WTC11 (cell line): ENCODE measurements around the gene TCF7.

Source experiments
- ESRRA ChIP-seq: sonication (generic); formaldehyde crosslinking; IDR thresholded peaks from 2 replicates; pipeline ENCODE4 v1.8.1; 2022; ENCODE audit warnings: mild to moderate bottlenecking, missing genetic modification reagents, borderline replicate concordance
- FOXJ3 ChIP-seq: sonication (generic); formaldehyde crosslinking; IDR thresholded peaks from 2 replicates; pipeline ENCODE4 v1.9.0; 2021; ENCODE audit warnings: missing genetic modification reagents, mild to moderate bottlenecking, borderline replicate concordance
- GABPB1 ChIP-seq: sonication (generic); formaldehyde crosslinking; IDR thresholded peaks from 2 replicates; pipeline ENCODE4 v1.8.1; 2023; ENCODE audit warnings: mild to moderate bottlenecking, missing genetic modification reagents
- JUN ChIP-seq: sonication (generic); formaldehyde crosslinking; IDR thresholded peaks from 2 replicates; pipeline ENCODE4 v1.8.0; 2023; ENCODE audit warnings: mild to moderate bottlenecking, missing genetic modification reagents
- ZNF317 ChIP-seq: sonication (generic); formaldehyde crosslinking; IDR thresholded peaks from 2 replicates; pipeline ENCODE4 v1.8.1; 2023; ENCODE audit warnings: low read depth, mild to moderate bottlenecking, moderate library complexity, missing genetic modification reagents, borderline replicate concordance
- TF ChIP-seq, protein P1 (sequence below): fragments of 200-600 bp; IDR thresholded peaks from 2 replicates; pipeline ENCODE4 v1.8.0; 2022; ENCODE audit warnings: antibody characterized with exemption
- TF ChIP-seq, protein P2 (sequence below): sonication (generic); formaldehyde crosslinking; conservative IDR thresholded peaks from 2 replicates; pipeline ENCODE4 v1.8.1; 2023; ENCODE audit warnings: mild to moderate bottlenecking, low read depth, missing genetic modification reagents, moderate library complexity
- TF ChIP-seq, protein P3 (sequence below): sonication (generic); formaldehyde crosslinking; IDR thresholded peaks from 2 replicates; pipeline ENCODE4 v1.8.1; 2023; ENCODE audit warnings: mild to moderate bottlenecking, missing genetic modification reagents, borderline replicate concordance
- TF ChIP-seq, protein P4 (sequence below): sonication (generic); formaldehyde crosslinking; IDR thresholded peaks from 2 replicates; pipeline ENCODE4 v1.8.0; 2023; ENCODE audit warnings: missing genetic modification reagents, mild to moderate bottlenecking, borderline replicate concordance
- TF ChIP-seq, protein P5 (sequence below): sonication (generic); formaldehyde crosslinking; IDR thresholded peaks from 2 replicates; pipeline ENCODE4 v1.8.0; 2022; ENCODE audit warnings: mild to moderate bottlenecking, missing genetic modification reagents

DNA sequence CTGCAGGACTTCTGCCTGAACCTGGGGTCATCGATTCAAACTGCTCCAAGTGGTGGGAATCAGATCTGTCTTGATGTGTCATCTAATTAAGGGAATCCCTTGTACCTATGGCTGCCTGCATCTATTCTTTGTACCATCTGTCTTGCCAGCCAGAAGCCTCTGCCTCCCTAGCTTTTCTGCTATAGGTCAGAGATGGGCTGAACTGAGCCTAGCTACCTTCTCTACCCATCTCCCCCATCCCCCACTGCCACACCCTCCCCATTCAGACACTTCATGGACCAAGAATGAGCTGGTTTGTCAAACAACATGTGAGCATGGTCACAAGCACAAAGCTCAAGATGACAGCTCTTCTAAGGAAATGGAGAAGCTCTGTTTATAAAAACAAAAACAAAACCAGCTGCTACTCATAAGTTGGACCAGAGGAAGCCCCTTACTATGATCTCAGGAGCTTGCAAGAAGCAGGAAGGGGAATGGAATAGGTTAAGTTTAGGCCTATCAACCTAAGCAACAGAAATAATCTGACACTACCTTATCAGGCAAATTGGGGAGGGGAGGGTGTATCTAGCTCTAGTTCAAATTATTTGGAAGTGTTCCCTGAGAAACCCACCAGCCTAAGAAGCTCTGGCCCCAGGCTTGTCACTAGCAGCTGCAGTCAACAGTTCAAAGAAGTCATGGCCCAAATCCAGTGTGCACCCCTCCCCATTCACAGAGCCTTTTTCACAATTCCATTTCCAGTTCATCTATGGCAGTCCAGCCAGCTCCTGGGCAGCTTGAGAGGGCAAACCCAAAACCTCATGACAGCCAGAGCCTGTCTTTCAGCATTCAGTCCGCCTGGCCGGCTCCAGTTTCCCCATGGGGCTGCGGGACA is 32.4 kb downstream of the TCF7 start:
- TF ChIP-seq, protein P1, sequence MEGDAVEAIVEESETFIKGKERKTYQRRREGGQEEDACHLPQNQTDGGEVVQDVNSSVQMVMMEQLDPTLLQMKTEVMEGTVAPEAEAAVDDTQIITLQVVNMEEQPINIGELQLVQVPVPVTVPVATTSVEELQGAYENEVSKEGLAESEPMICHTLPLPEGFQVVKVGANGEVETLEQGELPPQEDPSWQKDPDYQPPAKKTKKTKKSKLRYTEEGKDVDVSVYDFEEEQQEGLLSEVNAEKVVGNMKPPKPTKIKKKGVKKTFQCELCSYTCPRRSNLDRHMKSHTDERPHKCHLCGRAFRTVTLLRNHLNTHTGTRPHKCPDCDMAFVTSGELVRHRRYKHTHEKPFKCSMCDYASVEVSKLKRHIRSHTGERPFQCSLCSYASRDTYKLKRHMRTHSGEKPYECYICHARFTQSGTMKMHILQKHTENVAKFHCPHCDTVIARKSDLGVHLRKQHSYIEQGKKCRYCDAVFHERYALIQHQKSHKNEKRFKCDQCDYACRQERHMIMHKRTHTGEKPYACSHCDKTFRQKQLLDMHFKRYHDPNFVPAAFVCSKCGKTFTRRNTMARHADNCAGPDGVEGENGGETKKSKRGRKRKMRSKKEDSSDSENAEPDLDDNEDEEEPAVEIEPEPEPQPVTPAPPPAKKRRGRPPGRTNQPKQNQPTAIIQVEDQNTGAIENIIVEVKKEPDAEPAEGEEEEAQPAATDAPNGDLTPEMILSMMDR: no peak
- TF ChIP-seq, protein P2, sequence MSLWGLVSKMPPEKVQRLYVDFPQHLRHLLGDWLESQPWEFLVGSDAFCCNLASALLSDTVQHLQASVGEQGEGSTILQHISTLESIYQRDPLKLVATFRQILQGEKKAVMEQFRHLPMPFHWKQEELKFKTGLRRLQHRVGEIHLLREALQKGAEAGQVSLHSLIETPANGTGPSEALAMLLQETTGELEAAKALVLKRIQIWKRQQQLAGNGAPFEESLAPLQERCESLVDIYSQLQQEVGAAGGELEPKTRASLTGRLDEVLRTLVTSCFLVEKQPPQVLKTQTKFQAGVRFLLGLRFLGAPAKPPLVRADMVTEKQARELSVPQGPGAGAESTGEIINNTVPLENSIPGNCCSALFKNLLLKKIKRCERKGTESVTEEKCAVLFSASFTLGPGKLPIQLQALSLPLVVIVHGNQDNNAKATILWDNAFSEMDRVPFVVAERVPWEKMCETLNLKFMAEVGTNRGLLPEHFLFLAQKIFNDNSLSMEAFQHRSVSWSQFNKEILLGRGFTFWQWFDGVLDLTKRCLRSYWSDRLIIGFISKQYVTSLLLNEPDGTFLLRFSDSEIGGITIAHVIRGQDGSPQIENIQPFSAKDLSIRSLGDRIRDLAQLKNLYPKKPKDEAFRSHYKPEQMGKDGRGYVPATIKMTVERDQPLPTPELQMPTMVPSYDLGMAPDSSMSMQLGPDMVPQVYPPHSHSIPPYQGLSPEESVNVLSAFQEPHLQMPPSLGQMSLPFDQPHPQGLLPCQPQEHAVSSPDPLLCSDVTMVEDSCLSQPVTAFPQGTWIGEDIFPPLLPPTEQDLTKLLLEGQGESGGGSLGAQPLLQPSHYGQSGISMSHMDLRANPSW (CRISPR knock-in tag): no peak
- TF ChIP-seq GABPB1 (CRISPR knock-in tag): no peak
- no peak for TF ChIP-seq JUN (CRISPR knock-in tag)
- TF ChIP-seq, protein P3, sequence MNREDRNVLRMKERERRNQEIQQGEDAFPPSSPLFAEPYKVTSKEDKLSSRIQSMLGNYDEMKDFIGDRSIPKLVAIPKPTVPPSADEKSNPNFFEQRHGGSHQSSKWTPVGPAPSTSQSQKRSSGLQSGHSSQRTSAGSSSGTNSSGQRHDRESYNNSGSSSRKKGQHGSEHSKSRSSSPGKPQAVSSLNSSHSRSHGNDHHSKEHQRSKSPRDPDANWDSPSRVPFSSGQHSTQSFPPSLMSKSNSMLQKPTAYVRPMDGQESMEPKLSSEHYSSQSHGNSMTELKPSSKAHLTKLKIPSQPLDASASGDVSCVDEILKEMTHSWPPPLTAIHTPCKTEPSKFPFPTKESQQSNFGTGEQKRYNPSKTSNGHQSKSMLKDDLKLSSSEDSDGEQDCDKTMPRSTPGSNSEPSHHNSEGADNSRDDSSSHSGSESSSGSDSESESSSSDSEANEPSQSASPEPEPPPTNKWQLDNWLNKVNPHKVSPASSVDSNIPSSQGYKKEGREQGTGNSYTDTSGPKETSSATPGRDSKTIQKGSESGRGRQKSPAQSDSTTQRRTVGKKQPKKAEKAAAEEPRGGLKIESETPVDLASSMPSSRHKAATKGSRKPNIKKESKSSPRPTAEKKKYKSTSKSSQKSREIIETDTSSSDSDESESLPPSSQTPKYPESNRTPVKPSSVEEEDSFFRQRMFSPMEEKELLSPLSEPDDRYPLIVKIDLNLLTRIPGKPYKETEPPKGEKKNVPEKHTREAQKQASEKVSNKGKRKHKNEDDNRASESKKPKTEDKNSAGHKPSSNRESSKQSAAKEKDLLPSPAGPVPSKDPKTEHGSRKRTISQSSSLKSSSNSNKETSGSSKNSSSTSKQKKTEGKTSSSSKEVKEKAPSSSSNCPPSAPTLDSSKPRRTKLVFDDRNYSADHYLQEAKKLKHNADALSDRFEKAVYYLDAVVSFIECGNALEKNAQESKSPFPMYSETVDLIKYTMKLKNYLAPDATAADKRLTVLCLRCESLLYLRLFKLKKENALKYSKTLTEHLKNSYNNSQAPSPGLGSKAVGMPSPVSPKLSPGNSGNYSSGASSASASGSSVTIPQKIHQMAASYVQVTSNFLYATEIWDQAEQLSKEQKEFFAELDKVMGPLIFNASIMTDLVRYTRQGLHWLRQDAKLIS: no peak
- TF ChIP-seq ESRRA: no peak
- TF ChIP-seq FOXJ3 (CRISPR knock-in tag): no peak
- TF ChIP-seq, protein P4, sequence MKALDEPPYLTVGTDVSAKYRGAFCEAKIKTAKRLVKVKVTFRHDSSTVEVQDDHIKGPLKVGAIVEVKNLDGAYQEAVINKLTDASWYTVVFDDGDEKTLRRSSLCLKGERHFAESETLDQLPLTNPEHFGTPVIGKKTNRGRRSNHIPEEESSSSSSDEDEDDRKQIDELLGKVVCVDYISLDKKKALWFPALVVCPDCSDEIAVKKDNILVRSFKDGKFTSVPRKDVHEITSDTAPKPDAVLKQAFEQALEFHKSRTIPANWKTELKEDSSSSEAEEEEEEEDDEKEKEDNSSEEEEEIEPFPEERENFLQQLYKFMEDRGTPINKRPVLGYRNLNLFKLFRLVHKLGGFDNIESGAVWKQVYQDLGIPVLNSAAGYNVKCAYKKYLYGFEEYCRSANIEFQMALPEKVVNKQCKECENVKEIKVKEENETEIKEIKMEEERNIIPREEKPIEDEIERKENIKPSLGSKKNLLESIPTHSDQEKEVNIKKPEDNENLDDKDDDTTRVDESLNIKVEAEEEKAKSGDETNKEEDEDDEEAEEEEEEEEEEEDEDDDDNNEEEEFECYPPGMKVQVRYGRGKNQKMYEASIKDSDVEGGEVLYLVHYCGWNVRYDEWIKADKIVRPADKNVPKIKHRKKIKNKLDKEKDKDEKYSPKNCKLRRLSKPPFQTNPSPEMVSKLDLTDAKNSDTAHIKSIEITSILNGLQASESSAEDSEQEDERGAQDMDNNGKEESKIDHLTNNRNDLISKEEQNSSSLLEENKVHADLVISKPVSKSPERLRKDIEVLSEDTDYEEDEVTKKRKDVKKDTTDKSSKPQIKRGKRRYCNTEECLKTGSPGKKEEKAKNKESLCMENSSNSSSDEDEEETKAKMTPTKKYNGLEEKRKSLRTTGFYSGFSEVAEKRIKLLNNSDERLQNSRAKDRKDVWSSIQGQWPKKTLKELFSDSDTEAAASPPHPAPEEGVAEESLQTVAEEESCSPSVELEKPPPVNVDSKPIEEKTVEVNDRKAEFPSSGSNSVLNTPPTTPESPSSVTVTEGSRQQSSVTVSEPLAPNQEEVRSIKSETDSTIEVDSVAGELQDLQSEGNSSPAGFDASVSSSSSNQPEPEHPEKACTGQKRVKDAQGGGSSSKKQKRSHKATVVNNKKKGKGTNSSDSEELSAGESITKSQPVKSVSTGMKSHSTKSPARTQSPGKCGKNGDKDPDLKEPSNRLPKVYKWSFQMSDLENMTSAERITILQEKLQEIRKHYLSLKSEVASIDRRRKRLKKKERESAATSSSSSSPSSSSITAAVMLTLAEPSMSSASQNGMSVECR (CRISPR knock-in tag): no peak
- TF ChIP-seq ZNF317: no peak
- TF ChIP-seq, protein P5, sequence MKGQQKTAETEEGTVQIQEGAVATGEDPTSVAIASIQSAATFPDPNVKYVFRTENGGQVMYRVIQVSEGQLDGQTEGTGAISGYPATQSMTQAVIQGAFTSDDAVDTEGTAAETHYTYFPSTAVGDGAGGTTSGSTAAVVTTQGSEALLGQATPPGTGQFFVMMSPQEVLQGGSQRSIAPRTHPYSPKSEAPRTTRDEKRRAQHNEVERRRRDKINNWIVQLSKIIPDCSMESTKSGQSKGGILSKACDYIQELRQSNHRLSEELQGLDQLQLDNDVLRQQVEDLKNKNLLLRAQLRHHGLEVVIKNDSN (CRISPR knock-in tag): no peak
